AG09319 (cell line): ENCODE measurements around the gene DDAH1.

Experiments used
- DNase-seq: peaks from one replicate; pipeline ENCODE4 v3.0.0-alpha.2; 2010; ENCODE audit warnings: low read depth; ENCODE audit errors: extremely low read depth
- TF ChIP-seq, protein P1 (sequence below): IDR thresholded peaks from 2 replicates; pipeline ENCODE4 v1.5.1; 2011; ENCODE audit warnings: low read depth, mild to moderate bottlenecking, inconsistent platforms, low read length, moderate library complexity

DDAH1 gene

DNA sequence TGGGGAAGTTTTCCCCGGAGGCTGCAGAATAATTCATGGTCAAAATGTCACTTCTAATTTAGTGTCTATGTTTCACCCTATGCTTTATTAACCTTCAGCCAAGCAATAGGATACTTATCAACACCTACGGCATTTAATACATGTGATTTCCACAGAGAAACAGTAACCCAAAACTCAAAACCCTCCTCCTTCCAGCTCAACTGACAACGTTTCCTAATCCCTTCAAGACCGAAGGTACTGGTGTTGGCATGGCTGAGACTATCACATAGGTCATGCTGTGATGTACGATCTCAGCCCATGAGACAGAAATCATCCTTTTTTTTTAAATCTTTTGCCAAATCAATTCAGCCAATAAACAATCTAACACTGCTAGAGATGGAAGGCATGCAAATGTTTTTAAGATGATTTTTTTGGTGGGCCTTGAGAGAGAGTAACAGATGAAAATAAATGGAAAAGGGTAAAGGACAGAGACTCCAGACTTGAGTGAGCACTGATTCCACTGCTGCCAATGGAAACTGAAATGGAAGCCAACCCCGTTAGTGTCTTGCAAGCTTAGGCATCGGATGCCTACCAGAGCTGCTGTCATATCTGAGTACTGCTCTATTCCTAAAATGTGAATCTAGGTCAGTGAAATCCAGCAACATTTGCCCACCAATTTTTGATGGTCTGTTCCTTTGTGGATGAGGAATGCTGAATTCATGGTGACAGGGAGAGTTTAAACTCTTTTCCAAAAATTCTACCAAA lies 125.1 kb downstream of the DDAH1 start:
- DNase-seq: no peak
- TF ChIP-seq, protein P1, sequence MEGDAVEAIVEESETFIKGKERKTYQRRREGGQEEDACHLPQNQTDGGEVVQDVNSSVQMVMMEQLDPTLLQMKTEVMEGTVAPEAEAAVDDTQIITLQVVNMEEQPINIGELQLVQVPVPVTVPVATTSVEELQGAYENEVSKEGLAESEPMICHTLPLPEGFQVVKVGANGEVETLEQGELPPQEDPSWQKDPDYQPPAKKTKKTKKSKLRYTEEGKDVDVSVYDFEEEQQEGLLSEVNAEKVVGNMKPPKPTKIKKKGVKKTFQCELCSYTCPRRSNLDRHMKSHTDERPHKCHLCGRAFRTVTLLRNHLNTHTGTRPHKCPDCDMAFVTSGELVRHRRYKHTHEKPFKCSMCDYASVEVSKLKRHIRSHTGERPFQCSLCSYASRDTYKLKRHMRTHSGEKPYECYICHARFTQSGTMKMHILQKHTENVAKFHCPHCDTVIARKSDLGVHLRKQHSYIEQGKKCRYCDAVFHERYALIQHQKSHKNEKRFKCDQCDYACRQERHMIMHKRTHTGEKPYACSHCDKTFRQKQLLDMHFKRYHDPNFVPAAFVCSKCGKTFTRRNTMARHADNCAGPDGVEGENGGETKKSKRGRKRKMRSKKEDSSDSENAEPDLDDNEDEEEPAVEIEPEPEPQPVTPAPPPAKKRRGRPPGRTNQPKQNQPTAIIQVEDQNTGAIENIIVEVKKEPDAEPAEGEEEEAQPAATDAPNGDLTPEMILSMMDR: no peak

DNA sequence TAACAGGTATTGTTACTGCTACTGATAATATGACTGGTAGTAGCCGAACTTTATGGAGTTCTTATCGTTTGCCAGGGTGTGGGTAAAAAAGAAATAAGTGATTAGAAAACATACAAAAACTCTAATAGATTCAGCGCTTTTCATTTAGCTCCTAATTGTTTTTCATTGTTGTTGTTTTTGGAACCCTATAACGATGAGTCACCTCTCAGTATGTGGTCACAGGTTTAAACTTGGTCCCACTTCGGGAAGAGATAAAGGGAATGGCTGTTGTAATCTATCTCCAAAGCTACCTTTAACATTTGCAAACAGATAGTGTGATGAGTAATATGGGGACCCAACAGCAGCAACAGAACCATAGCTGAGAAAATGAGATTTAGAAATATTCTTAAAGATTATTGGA lies 125.9 kb downstream of the DDAH1 start:
- DNase-seq: no peak
- TF ChIP-seq, protein P1: no peak

DNA sequence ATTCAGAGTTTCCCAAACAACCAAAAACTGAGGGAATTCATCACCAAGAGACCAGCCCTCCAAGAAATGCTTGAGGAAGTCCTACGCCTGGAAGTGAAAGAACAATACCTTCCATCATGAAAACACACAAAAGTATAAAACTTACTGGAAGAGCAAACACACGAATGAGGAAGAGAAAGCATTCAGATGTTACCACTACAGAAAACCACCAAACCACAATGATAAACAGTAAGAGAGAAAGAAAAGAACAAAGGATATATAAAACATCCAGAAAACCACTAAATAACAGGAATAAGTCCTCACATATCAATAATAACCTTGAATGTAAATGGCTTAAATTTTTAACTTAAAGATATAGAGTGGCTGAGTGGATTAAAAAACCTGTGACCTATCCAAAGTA lies 130.0 kb downstream of the DDAH1 start:
- TF ChIP-seq, protein P1: no peak
- DNase-seq: no peak

DNA sequence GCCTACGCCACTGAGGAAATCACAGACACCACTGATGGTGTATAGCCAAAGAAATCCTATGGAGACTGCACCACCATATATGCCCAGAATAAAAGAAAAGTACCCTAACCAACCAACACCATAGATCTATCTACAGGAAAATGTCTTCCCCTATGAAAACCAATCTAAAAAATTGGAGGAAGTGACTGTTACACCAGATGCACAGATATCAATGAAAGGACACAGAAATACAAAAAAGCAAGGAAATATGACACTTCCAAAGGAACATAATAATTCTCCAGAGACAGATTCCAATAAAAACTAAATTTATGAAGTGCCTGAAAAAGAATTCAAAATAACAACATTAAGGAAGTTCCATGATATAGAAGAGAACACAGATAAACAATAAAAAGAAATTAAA lies 131.8 kb downstream of the DDAH1 start:
- TF ChIP-seq, protein P1: no peak
- no peak for DNase-seq

DNA sequence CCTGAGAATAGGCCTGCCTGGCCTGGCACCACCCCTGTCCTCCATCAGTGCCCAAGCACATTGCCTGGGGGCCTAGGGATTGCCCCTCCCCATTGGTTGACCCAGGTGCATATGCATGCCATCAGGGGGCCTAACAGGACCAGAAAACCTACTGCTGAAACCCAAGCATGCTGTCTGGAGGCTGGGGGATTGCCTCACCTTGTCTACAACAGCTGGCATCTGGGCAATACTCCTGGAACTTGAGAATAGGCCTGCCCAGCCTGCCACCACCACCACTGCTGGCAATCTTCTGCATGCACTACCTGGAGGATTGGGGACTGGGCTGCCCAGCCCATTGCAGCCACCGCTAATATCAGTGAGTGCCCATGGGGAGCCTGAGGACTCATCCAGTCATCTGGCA lies 132.4 kb downstream of the DDAH1 start:
- DNase-seq: no peak

DNA sequence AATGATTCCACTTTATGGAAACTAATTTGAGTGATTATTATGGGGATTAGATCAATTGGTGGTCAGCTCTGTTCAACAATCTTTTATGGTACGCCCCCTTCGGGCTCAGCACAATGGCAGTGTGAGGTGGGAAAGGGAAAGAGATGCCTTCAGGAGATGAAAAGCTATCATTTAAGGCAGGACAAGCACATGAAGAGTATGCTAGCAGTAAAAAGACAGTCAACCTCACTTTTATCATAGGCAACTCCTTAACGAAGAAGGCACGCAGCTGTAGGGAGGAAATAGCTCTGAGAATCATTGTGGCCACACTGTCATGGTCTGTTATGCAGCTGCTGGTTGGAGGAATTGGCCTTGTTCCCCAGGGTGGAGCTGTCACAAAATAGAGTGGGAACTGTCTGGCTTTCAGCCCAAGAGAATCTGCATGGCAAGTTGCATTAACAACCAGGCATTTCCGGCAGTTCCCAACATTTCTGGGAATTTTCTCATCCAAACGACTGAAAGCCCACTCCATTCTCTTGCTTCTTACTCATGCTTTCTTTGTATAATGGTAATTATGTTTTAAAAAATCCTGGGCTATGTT lies 134.2 kb downstream of the DDAH1 start:
- peak; percentile 91 for DNase-seq
- TF ChIP-seq, protein P1: no peak; the same call in 1 of the 2 replicates

More for the DNA sequence above, 132.4 kb downstream of the DDAH1 start:
- TF ChIP-seq, protein P1: no peak

DNA sequence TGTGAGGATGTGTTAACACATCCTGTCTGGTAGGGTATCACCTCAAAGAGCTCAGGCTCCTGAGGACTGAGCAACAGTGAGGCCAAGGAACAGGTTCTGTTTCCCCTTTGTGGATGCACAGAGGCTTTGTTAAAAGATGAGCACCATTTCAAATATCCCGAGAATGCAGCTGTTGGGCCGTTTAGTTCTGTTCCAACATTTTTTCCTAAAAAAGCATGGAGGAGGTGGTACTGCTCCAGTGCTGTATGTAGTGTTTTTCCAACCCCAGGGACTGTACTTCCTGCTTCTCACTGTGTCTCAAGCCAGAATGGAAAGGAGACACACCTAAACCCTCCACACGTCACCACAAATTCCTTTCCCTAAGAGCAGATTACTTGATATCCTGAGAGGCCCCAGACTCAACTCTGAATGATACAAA lies 134.7 kb downstream of the DDAH1 start:
- TF ChIP-seq, protein P1: no peak
- DNase-seq: peak; percentile 71
